ENCODE results near the gene SIRT3.
"Not testable (repeated sequence)": the region's sequence is repeated elsewhere in the genome, so short reads cannot be mapped to it uniquely, and the experiment has no call there.

SIRT3 gene

DNA sequence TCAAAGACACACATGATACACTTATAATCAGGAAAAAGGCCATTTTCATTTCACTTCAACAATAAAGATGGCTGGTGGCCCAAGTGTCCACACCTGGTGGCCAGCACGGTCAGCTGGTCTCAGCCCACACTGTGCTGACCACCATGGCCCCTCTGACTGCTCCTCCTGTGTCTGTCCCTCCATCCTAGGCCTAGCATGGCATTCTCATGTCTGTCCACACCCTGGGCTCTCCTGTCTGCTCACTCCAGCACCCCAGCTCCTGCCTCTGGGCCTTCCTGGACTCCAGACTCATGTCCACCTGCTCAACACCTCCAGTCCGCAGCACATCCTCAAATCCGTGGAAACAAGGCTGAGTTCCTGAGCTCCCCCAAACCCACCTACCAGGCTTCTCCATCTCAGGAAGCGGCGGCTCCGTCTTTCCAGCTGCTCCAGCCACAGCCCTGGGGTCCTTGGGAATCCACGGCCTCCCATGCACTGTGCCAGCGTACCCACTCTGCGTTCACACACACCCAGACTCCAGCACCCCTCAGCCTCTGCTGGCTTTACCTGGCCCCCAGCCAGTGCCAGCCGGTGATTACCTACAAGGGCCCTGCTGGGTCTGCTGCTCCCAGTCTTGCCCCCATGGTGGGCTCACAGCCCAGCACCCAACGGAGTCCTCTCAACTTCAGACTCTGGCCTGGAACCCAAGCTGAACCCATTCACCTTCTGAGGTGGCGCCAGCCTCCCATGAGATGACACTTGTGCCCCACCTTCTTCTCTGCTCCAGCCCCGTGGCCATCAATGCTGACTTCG is 13.9 kb downstream of the SIRT3 start:
- H3K27ac Mint-ChIP-seq = no peak overlapping the region

DNA sequence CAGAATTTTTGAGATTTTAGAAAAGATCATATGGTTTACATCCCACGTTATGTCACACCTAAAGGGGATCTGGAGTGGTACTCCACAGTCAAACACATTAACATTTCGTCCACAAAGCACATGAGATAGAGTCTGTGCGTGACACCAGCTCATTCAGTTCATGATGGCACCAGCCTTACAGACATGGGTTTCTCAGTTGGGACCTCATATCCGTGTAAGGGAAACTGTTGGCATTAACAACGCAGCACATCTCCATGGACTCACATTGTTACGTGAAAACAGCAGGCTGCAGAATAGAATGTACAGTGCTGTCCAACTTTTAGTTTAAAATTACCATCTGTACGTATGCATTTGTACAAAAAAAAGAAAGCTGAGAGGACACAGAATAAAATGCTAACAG is 14.6 kb downstream of the SIRT3 start:
- DNase-seq (ENCODE audit: low spot score) = no peak
- Mint-ChIP-seq H3K27ac (no peak overlapping the region), H3K4me3 (no peak overlapping the region)

More for the DNA sequence above, 13.9 kb downstream of the SIRT3 start:
- Mint-ChIP-seq H3K27me3 (ENCODE audit: low read depth) (no peaks in the 10 kb centered on the region), H3K36me3 (ENCODE audit: low read depth) (peaks cover 13% of the 10 kb centered on the region), H3K4me1 (ENCODE audit: low read depth) (peaks cover 11% of the 10 kb centered on the region), H3K9me3 (no peaks in the 10 kb centered on the region), H3K4me3 (no peak overlapping the region)
- no peak for DNase-seq (ENCODE audit: low spot score)

DNA sequence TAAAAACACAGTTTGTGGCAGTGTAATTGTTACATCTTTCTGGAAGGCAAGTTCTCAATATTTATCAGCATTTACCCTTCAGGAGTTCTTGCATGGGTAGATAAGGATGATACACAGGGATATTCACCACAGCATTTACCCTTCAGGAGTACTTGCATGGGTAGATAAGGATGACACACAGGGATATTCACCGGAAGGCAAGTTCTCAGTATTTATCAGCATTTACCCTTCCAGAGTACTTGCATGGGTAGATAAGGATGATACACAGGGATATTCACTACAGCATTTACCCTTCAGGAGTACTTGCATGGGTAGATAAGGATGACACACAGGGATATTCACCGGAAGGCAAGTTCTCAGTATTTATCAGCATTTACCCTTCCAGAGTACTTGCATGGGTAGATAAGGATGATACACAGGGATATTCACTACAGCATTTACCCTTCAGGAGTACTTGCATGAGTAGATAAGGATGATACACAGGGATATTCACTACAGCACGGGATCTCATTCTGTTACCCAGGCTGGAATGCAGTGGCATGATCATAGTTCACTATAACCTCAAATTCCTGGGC is 15.4 kb downstream of the SIRT3 start:
- not testable (repeated sequence) for H3K27ac Mint-ChIP-seq; DNase-seq (ENCODE audit: low spot score); H3K9me3 Mint-ChIP-seq; H3K4me3 Mint-ChIP-seq; H3K4me1 Mint-ChIP-seq (ENCODE audit: low read depth); H3K27me3 Mint-ChIP-seq (ENCODE audit: low read depth)
- peaks cover 11% of the 10 kb centered on the region for H3K36me3 Mint-ChIP-seq (ENCODE audit: low read depth)

More for the DNA sequence above, 14.6 kb downstream of the SIRT3 start:
- Mint-ChIP-seq H3K27me3 (ENCODE audit: low read depth) (no peaks in the 10 kb centered on the region), H3K36me3 (ENCODE audit: low read depth) (peaks cover 13% of the 10 kb centered on the region), H3K9me3 (no peaks in the 10 kb centered on the region), H3K4me1 (ENCODE audit: low read depth) (peaks cover 11% of the 10 kb centered on the region)

DNA sequence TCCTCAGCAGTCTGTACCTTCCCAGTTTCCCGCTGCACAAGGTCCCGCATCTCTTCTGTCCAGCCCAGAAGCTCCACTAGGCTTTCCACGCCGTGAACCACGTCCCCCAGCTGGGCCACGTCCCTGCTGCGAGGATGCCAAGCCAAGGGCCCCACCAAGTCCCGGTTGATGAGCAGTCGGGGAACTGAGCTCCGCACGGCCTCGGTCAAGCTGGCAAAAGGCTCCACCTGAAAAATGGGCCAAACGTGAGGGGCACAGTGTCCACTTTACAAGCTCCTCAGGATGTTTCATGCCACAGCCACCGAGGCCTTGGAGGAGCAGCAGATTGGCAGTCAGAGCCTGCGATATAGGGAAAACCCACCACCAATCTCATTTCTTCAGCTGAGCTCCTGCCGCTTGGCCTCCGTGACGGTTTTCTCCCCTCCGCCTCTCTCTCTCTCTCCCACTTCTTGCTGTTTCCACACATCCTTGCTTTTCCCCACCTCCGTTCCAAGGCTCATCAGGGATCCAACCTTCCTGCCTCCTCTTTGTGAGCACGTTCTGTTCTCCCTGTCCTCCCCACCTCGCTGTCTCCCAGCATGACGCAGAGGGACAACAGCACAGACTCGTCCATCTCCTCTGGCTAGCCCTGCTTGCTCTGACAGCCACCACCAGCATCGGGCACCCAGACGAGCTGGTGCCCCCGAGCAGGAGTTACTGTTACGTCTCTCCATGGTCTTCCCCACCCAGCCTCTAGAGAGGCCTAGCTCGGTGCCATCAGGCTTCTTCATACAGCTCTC is 17.1 kb downstream of the SIRT3 start:
- peaks cover 18% of the 10 kb centered on the region for H3K36me3 Mint-ChIP-seq (ENCODE audit: low read depth)
- H3K27ac Mint-ChIP-seq = peak overlapping the region; percentile 56
- no peaks in the 10 kb centered on the region for H3K9me3 Mint-ChIP-seq
- peaks cover 5% of the 10 kb centered on the region for H3K4me1 Mint-ChIP-seq (ENCODE audit: low read depth)
- H3K27me3 Mint-ChIP-seq (ENCODE audit: low read depth) = no peaks in the 10 kb centered on the region
- DNase-seq (ENCODE audit: low spot score) = no peak
- H3K4me3 Mint-ChIP-seq = no peak overlapping the region

DNA sequence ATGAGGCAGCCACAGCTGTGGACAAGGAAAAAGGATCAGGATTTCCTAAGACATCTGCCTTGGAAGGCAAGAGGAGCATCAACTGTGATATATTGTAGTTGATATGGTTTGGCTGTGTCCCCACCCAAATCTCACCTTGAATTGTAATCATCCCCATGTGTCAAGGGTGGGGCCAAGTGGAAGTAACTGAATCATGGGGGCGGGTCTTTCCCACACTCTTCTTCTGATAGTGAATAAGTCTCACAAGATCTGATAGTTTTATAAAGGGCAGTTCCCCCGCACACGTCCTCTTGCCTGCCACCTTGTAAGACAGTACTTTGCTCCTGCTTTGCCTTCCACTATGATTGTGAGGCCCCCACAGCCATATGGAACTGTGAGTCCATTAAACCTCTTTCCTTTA is 18.4 kb downstream of the SIRT3 start:
- H3K9me3 Mint-ChIP-seq = no peaks in the 10 kb centered on the region
- H3K27me3 Mint-ChIP-seq (ENCODE audit: low read depth) = no peaks in the 10 kb centered on the region
- peak overlapping the region; percentile 32 for H3K27ac Mint-ChIP-seq
- no peak overlapping the region for H3K4me3 Mint-ChIP-seq
- H3K36me3 Mint-ChIP-seq (ENCODE audit: low read depth) = peaks cover 21% of the 10 kb centered on the region
- no peak for DNase-seq (ENCODE audit: low spot score)
- H3K4me1 Mint-ChIP-seq (ENCODE audit: low read depth) = peaks cover 5% of the 10 kb centered on the region

DNA sequence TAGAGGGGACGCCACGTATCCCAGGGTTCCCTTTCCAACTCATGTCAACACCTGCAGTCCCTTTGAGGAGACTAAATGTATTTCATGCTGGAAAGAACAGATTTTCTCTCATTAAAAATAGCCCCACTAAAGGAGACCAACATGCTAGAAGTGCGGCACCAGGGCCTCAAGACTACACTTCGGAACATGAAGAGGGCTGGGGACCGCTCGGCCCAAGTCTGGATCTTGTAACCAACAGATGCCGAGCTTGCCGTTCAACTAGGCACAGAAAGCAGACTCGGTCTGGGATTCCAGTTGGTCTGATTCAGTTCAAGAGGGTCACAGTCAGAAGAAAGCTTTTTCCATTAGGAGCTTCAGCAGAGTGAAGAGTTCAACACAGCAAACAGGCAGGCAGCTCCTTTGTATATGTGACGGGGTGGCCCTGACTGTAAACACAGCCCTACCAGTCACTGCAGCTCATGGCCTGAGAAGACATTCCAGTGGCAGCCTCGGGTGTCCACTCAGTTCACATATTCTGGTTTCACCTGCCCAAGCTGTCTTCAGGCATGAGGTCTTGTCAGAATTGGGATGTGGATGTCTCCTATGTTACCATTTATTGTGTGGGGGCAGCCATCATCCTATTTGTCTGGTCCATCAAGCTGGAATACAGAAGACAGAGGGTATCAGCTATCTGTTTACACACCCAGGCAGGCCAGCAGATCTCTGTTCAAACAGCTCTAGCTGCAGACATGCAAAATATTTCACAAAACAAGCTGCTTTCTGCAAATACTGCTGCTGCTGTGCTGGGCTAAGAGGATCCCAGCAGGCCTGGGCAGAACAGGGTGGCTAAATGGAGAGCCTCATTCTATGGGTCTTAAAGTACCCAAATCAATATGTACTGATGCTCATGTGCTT is 19.8 kb downstream of the SIRT3 start:
- Mint-ChIP-seq H3K27ac (peak overlapping the region; percentile 26), H3K9me3 (no peaks in the 10 kb centered on the region), H3K4me1 (ENCODE audit: low read depth) (peaks cover 7% of the 10 kb centered on the region), H3K27me3 (ENCODE audit: low read depth) (no peaks in the 10 kb centered on the region), H3K36me3 (ENCODE audit: low read depth) (peaks cover 28% of the 10 kb centered on the region), H3K4me3 (no peak overlapping the region)
- no peak for DNase-seq (ENCODE audit: low spot score)

DNA sequence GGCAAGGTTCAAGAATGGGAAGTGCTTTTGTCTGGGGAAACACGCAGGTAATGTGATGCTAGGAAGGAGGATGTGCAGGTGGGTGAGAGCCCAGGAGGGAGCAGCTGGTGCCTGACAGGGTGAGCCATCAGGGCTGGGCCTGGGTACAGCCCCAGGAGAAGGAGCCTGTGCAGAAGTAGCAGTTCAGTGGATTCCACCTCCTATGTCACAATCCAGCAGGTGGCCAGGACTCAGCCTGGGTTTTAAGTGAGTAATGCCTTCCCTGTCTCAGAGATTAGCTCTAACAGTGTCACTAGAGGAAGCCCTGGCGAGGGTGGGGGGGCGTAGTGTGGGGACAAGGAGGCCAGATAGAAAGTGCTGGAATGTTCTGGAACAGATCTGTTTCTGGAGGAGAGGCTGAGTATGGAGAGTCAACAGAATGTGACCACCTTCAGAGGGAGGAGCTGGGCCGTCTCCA is 20.5 kb downstream of the SIRT3 start:
- no peak for DNase-seq (ENCODE audit: low spot score)
- peaks cover 7% of the 10 kb centered on the region for H3K4me1 Mint-ChIP-seq (ENCODE audit: low read depth)
- peak overlapping the region; percentile 3 for H3K27ac Mint-ChIP-seq
- H3K4me3 Mint-ChIP-seq = no peak overlapping the region
- peaks cover 35% of the 10 kb centered on the region for H3K36me3 Mint-ChIP-seq (ENCODE audit: low read depth)
- H3K9me3 Mint-ChIP-seq = no peaks in the 10 kb centered on the region
- H3K27me3 Mint-ChIP-seq (ENCODE audit: low read depth) = no peaks in the 10 kb centered on the region

DNA sequence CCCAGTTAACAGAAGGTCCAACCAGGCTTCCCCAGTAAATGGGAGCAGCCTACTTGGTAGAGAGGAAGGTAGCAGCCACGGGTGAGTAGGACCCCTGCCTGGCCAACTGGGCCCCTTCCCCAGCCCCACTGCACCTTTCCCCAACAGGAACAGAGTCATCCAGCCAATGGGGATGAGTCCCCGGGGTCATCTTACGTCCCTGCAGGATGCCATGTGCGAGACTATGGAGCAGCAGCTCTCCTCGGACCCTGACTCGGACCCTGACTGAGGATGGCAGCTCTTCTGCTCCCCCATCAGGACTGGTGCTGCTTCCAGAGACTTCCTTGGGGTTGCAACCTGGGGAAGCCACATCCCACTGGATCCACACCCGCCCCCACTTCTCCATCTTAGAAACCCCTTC is 22.1 kb downstream of the SIRT3 start:
- H3K4me3 Mint-ChIP-seq = no peak overlapping the region
- H3K4me1 Mint-ChIP-seq (ENCODE audit: low read depth) = peaks cover 13% of the 10 kb centered on the region
- no peaks in the 10 kb centered on the region for H3K9me3 Mint-ChIP-seq
- no peaks in the 10 kb centered on the region for H3K27me3 Mint-ChIP-seq (ENCODE audit: low read depth)
- no peak overlapping the region for H3K27ac Mint-ChIP-seq
- peaks cover 43% of the 10 kb centered on the region for H3K36me3 Mint-ChIP-seq (ENCODE audit: low read depth)
- no peak for DNase-seq (ENCODE audit: low spot score)

DNA sequence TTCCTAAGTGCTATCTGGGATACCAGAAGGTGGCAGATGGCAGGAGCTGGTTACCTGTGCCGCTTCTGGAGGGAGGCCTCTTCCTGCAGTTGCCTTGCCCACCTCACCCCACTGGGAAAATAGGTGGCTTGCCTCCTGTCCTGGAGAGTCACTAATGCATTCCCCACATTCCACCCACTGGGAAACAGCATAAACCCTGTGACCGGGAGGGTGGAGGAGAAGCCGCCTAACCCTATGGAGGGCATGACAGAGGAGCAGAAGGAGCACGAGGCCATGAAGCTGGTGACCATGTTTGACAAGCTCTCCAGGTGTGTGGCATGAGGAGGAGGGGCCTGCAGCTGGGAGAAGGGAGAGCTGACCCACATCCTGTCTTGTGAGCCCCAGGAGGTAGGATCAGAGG is 23.0 kb downstream of the SIRT3 start:
- no peak overlapping the region for H3K4me3 Mint-ChIP-seq
- no peaks in the 10 kb centered on the region for H3K9me3 Mint-ChIP-seq
- no peaks in the 10 kb centered on the region for H3K27me3 Mint-ChIP-seq (ENCODE audit: low read depth)
- no peak for DNase-seq (ENCODE audit: low spot score)
- peaks cover 42% of the 10 kb centered on the region for H3K36me3 Mint-ChIP-seq (ENCODE audit: low read depth)
- no peak overlapping the region for H3K27ac Mint-ChIP-seq
- peaks cover 13% of the 10 kb centered on the region for H3K4me1 Mint-ChIP-seq (ENCODE audit: low read depth)

DNA sequence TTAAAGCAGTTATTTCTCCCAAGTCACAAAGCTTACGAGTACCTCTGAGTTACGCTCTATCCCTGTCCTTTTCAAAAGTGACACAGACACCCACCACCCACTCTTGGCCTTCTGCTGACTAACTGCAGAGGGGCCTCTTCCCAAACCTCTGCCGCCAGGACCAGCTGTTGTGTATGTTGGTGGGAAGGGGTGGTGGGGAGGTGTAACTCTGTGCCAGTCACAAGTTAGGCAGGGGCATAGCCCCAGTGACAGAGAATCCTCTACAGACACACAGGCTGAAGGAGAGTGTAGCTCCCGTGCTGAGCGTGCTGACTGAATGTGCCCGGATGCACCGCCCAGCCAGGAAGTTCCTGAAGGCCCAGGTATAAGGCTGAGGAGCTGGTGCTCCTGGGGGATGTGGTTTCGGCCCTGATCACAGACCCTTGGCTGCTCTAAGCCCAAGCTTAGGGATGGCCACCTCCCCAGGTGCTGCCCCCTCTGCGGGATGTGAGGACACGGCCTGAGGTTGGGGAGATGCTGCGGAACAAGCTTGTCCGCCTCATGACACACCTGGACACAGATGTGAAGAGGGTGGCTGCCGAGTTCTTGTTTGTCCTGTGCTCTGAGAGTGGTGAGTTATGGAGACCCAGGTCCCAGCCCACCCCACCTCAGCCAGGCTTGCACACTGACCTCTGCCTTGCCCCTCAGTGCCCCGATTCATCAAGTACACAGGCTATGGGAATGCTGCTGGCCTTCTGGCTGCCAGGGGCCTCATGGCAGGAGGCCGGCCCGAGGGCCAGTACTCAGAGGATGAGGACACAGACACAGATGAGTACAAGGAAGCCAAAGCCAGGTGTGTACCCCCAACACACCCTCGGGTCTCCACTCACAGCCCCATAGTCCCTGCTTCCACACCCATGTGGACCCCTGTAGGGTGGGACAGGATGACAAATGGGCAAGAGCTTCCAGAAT is 23.7 kb downstream of the SIRT3 start:
- Mint-ChIP-seq H3K4me1 (ENCODE audit: low read depth) (peaks cover 9% of the 10 kb centered on the region), H3K27ac (no peak overlapping the region), H3K27me3 (ENCODE audit: low read depth) (no peaks in the 10 kb centered on the region), H3K9me3 (no peaks in the 10 kb centered on the region), H3K4me3 (no peak overlapping the region), H3K36me3 (ENCODE audit: low read depth) (peaks cover 38% of the 10 kb centered on the region)
- no peak for DNase-seq (ENCODE audit: low spot score)

DNA sequence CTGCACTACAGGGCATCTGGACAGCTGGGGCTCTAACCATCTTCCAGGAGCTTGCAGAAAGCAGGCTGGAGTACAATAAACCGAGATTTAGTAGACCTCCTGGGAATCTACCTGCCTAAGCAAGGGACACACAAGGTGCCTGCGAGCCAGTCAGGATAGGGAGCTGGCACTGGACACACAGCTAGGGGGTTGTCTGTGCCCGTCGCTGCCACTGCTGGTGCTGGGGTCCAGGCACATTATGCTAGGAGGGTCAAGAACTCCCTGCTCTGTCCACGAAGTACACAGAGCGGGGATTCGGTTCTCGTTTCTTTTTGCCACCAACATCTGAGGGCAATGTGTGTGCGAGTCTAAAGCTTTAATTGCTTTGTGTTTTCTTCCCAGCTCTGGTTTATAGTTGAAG is 24.4 kb downstream of the SIRT3 start:
- Mint-ChIP-seq H3K4me1 (ENCODE audit: low read depth) (peaks cover 8% of the 10 kb centered on the region), H3K4me3 (no peak overlapping the region), H3K9me3 (no peaks in the 10 kb centered on the region), H3K36me3 (ENCODE audit: low read depth) (peaks cover 40% of the 10 kb centered on the region), H3K27me3 (ENCODE audit: low read depth) (no peaks in the 10 kb centered on the region), H3K27ac (no peak overlapping the region)
- DNase-seq (ENCODE audit: low spot score) = no peak

DNA sequence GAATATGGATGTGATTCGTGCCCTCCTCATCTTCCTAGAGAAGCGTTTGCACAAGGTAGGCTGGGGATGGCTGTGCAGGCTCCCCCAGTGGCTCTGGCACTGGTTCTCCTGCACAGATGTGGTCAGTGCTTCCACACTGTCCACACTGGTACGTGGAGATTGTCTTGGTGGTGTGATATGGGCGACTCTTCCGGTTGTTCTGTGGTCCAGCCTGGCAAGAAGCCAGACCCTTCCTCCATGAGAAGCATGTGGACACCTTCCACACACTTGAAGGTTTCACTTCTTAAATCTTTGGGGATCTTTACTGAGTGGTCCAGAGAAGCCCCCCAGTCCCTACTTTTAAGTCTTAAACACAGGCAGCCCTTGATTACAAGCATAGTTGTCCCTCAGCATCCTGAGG is 24.8 kb downstream of the SIRT3 start:
- Mint-ChIP-seq H3K27ac (peak overlapping the region; percentile 31), H3K4me1 (ENCODE audit: low read depth) (peaks cover 9% of the 10 kb centered on the region), H3K4me3 (peak overlapping the region; percentile 34)

DNA sequence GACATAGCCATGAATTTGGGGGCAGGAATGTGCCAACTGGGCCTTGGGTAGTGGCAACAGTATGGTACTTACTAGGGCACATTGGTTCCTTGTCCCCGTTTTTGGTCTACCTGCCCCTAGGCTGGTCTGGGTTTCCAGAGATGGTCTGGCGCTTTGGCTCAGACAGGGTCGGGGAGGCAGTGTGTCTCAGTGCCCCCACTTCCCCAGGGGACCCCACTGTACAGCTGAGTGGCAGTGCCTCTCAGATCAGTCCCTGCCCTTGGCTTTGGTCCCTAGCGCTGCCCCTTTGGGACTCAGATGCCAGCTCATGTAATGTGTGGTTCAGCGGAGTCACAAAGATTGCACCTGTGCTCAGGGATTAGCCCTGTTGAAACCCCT is 25.4 kb downstream of the SIRT3 start:
- Mint-ChIP-seq H3K27me3 (ENCODE audit: low read depth) (no peaks in the 10 kb centered on the region), H3K27ac (no peak overlapping the region), H3K9me3 (no peaks in the 10 kb centered on the region), H3K36me3 (ENCODE audit: low read depth) (peaks cover 45% of the 10 kb centered on the region), H3K4me3 (peak overlapping the region; percentile 93), H3K4me1 (ENCODE audit: low read depth) (peaks cover 13% of the 10 kb centered on the region)
- no peak for DNase-seq (ENCODE audit: low spot score)

More for the DNA sequence above, 24.8 kb downstream of the SIRT3 start:
- no peak for DNase-seq (ENCODE audit: low spot score)
- no peaks in the 10 kb centered on the region for H3K9me3 Mint-ChIP-seq
- no peaks in the 10 kb centered on the region for H3K27me3 Mint-ChIP-seq (ENCODE audit: low read depth)
- H3K36me3 Mint-ChIP-seq (ENCODE audit: low read depth) = peaks cover 42% of the 10 kb centered on the region

Data from T-helper 2 cell treated with Interferon-gamma antibody and Interleukin-4, amounts not matched to agents 5 μg/mL and 100 μg/mL, for 36 hours (primary cell).